ENCODE data around the gene LRP1.

- TF ChIP-seq, protein P1, sequence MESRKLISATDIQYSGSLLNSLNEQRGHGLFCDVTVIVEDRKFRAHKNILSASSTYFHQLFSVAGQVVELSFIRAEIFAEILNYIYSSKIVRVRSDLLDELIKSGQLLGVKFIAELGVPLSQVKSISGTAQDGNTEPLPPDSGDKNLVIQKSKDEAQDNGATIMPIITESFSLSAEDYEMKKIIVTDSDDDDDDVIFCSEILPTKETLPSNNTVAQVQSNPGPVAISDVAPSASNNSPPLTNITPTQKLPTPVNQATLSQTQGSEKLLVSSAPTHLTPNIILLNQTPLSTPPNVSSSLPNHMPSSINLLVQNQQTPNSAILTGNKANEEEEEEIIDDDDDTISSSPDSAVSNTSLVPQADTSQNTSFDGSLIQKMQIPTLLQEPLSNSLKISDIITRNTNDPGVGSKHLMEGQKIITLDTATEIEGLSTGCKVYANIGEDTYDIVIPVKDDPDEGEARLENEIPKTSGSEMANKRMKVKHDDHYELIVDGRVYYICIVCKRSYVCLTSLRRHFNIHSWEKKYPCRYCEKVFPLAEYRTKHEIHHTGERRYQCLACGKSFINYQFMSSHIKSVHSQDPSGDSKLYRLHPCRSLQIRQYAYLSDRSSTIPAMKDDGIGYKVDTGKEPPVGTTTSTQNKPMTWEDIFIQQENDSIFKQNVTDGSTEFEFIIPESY (IDR thresholded peaks at IDR 0.05) = no peak
- TF ChIP-seq CTCF (IDR thresholded peaks at IDR 0.05; ENCODE audit: low read depth, low read length, missing input control) = no peak
These were observed 31.8 kb downstream of the LRP1 start for GRCh38 chr12:57160040-57160439.
